ENCODE results near the gene SFXN3. TPM values are rescaled to one million over a fixed set of nuclear protein-coding genes. Genes with fewer than 3 reads are reported as not detected.

Gene SFXN3
- total and polyA plus RNA-seq, 2 of the 13 experiments (the other 11 are each of a cell fraction or from before 2014, with no cell fraction given): 16.8 to 71.5 TPM

DNA sequence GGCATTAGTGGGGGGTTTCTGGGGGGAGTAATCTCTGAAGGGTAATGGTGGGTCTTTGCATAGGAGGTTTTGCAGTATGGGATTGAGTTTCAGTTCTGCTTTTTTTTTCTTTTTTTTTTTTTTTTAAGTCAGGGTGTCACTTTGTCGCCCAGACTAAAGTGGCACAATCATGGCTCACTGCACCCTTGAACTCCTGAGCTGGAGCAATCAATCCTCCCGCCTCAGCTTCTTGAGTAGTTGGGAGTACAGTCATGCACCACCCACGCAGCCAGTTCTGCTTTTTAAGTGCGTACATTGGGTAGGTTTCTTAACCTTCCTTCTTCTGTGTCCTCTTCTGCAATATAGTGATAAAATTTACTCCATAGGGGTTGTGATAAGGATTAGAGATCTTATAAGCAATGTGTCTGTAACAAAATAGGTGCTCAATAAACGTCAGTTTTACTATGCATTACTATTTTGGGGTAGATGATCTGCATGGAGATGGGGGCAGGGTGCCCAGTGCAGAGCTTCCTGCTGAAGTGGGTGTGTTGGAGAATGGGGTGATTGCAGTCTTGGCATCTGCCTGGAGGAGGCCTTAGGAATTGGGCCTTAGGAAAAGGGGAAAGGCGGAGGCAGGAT, 40.3 kb downstream of the SFXN3 start:
- in situ Hi-C loops (cut with HindIII; ENCODE audit: extremely low pct_ligation_motif_present, low pct_unique_long_range_greater_than_20kb): no loop called here
- ATAC-seq (no peak), DNase-seq (ENCODE audit: low spot score) (no peak), FAIRE-seq (no peak)
- intact Hi-C loops (cut with micrococcal nuclease; ENCODE audit: unreplicated experiment): no loop called here
- Histone ChIP-seq H3K36me3 (replicated peaks in 1 of 2; ENCODE audit: control insufficient read depth in 1 of 2, insufficient read depth in 2 of 2, low read length in 2 of 2) (no peaks in the 10 kb centered on the region), H3K27me3 (ENCODE audit: control insufficient read depth in 1 of 2, insufficient read depth in 2 of 2, low read length in 2 of 2) (peaks cover 12 to 46% of the 10 kb centered on the region in 2 experiments; a peak in 4 of 5 replicates), H3K79me2 (ENCODE audit: insufficient read depth, low read length) (no peaks in the 10 kb centered on the region), H3K9ac (ENCODE audit: insufficient read depth, low read depth, low read length) (no peak overlapping the region), H3K4me1 (ENCODE audit: insufficient read depth, low read length) (no peaks in the 10 kb centered on the region), H3K9me3 (ENCODE audit: low read length) (no peaks in the 10 kb centered on the region), H4K20me1 (ENCODE audit: insufficient read depth, low read length) (no peaks in the 10 kb centered on the region), H3K4me3 (replicated peaks in 1 of 3; ENCODE audit: insufficient read depth in 1 of 3, low read depth in 2 of 3, low read length in 3 of 3) (no peak overlapping the region), H3K4me2 (ENCODE audit: low read depth, low read length) (no peak overlapping the region), H2AFZ (ENCODE audit: low read length) (no peak overlapping the region), H3K27ac (ENCODE audit: extremely low read length, insufficient read depth, low read length) (no peak overlapping the region)
- ChIA-PET CTCF (ENCODE audit: low intra/inter-chr PET ratio, low total read pairs) (no interaction called here), POLR2A (no interaction called here)
- no peak for TF ChIP-seq KAT7 (CRISPR knock-in tag; IDR thresholded peaks at IDR 0.05; ENCODE audit: borderline replicate concordance)
- no peak for TF ChIP-seq ZHX2 (IDR thresholded peaks at IDR 0.05; ENCODE audit: low read depth)
- TF ChIP-seq ZHX2 (CRISPR knock-in tag; IDR thresholded peaks at IDR 0.05; ENCODE audit: borderline replicate concordance): no peak
- no peak for TF ChIP-seq ZNF781 (CRISPR knock-in tag; IDR thresholded peaks at IDR 0.05; ENCODE audit: borderline replicate concordance, not compliant biosample characterization)
- TF ChIP-seq ZNF552 (CRISPR knock-in tag; IDR thresholded peaks at IDR 0.05; ENCODE audit: borderline replicate concordance): no peak
- no peak for TF ChIP-seq RBM22 (optimal IDR thresholded peaks at IDR 0.05; ENCODE audit: low read length)
- no peak for TF ChIP-seq ZNF556 (CRISPR knock-in tag; IDR thresholded peaks at IDR 0.05; ENCODE audit: borderline replicate concordance)
- no peak for TF ChIP-seq ZNF33B (CRISPR knock-in tag; IDR thresholded peaks at IDR 0.05)
- no peak for TF ChIP-seq EHMT2 (IDR thresholded peaks at IDR 0.05; ENCODE audit: borderline replicate concordance, low read depth, low read length)
- TF ChIP-seq RAD21 (CRISPR knock-in tag; IDR thresholded peaks at IDR 0.05): no peak
- TF ChIP-seq TEAD3 (CRISPR knock-in tag; optimal IDR thresholded peaks at IDR 0.05; ENCODE audit: borderline replicate concordance): no peak
- no peak for TF ChIP-seq MAF1 (CRISPR knock-in tag; IDR thresholded peaks at IDR 0.05; ENCODE audit: borderline replicate concordance)
- TF ChIP-seq ZNF850 (CRISPR knock-in tag; conservative IDR thresholded peaks at IDR 0.05): no peak
- TF ChIP-seq POLR2AphosphoS5 (IDR thresholded peaks at IDR 0.05; ENCODE audit: low read depth, low read length): no peak
- TF ChIP-seq ZNF605 (CRISPR knock-in tag; IDR thresholded peaks at IDR 0.05): no peak
- TF ChIP-seq ZNF274 (CRISPR knock-in tag; IDR thresholded peaks at IDR 0.05): no peak
- TF ChIP-seq ZBTB25 (CRISPR knock-in tag; IDR thresholded peaks at IDR 0.05): no peak
- no TSS peak for BruUV-seq (replicated peaks)
- 36% methylated on average over 6 of the region's 6 CpGs for WGBS (ENCODE audit: low lambda C conversion rate)
